Mesenchymal stem cell (in vitro differentiated cells and primary cell): ENCODE measurements around the gene MSL3.

Experiments
- DNase-seq: peaks from one replicate; pipeline ENCODE4 v3.0.0-alpha.2; 2013
- H2AFZ ChIP-seq: one replicate; pipeline ENCODE4 v1.6.1; 2013; ENCODE audit warnings: low read depth, mild to moderate bottlenecking, control low read depth, inconsistent platforms, low read length, moderate library complexity
- H2AK5ac ChIP-seq: 2 replicates; pipeline ENCODE4 v1.6.1; 2013; ENCODE audit warnings: low read length, moderate library complexity, mild to moderate bottlenecking, inconsistent platforms; ENCODE audit not compliant: severe bottlenecking
- H2BK120ac ChIP-seq: one replicate; pipeline ENCODE4 v1.6.1; 2013; ENCODE audit warnings: low read depth, mild to moderate bottlenecking, inconsistent platforms, low read length, moderate library complexity
- H2BK12ac ChIP-seq, 2 experiments: one replicate each; pipeline ENCODE4 v1.6.1; 2013; ENCODE audit warnings: inconsistent platforms in 2 of 2, low read length in 2 of 2, mild to moderate bottlenecking in 2 of 2, moderate library complexity in 2 of 2, control low read depth in 1 of 2
- H2BK15ac ChIP-seq: one replicate; pipeline ENCODE4 v1.6.1; 2013; ENCODE audit warnings: mild to moderate bottlenecking, low read depth, inconsistent platforms; ENCODE audit not compliant: poor library complexity, severe bottlenecking
- H2BK5ac ChIP-seq: 2 replicates; pipeline ENCODE4 v1.6.1; 2013; ENCODE audit warnings: low read depth, mild to moderate bottlenecking, low read length, control low read depth, inconsistent platforms; ENCODE audit not compliant: poor library complexity, severe bottlenecking
- H3K14ac ChIP-seq, 2 experiments: one replicate each; pipeline ENCODE4 v1.6.1; 2013; ENCODE audit warnings: inconsistent platforms in 2 of 2, low read length in 2 of 2, control low read depth in 1 of 2, mild to moderate bottlenecking in 1 of 2, moderate library complexity in 1 of 2
- H3K18ac ChIP-seq, 2 experiments: one replicate each; pipeline ENCODE4 v1.6.1; 2013; ENCODE audit warnings: inconsistent platforms in 2 of 2, low read length in 2 of 2, control low read depth in 1 of 2, low read depth in 1 of 2, mild to moderate bottlenecking in 1 of 2
- H3K23ac ChIP-seq, 2 experiments: one replicate each; pipeline ENCODE4 v1.6.1; 2013; ENCODE audit warnings: inconsistent platforms in 2 of 2, low read length in 2 of 2, mild to moderate bottlenecking in 2 of 2, moderate library complexity in 2 of 2, control low read depth in 1 of 2
- H3K27ac ChIP-seq: 2 replicates; pipeline ENCODE4 v1.5.1; 2013; ENCODE audit warnings: mild to moderate bottlenecking, moderate library complexity, low read length, control low read depth, inconsistent platforms; ENCODE audit not compliant: poor library complexity, severe bottlenecking
- H3K27me3 ChIP-seq, 2 experiments: 2 replicates each; pipeline versions ENCODE4 v1.6.1 to v1.7.0; 2013; ENCODE audit warnings: low read length in 2 of 2, mild to moderate bottlenecking in 2 of 2, moderate library complexity in 2 of 2, control low read depth in 1 of 2, inconsistent platforms in 1 of 2; ENCODE audit not compliant: control insufficient read depth in 1 of 2, insufficient read depth in 1 of 2
- H3K36me3 ChIP-seq, 2 experiments: 2 replicates each; pipeline versions ENCODE4 v1.6.1 to v1.7.0; 2013; ENCODE audit warnings: low read length in 2 of 2, control low read depth in 1 of 2, inconsistent platforms in 1 of 2, low read depth in 1 of 2, mild to moderate bottlenecking in 1 of 2; ENCODE audit not compliant: insufficient read depth in 2 of 2, control insufficient read depth in 1 of 2
- H3K4ac ChIP-seq, 2 experiments: one replicate each; pipeline ENCODE4 v1.6.1; 2013; ENCODE audit warnings: inconsistent platforms in 2 of 2, low read length in 2 of 2, mild to moderate bottlenecking in 2 of 2, moderate library complexity in 2 of 2, control low read depth in 1 of 2, low read depth in 1 of 2
- H3K4me1 ChIP-seq: 2 replicates; pipeline ENCODE4 v1.6.1; 2013; ENCODE audit warnings: low read depth, low read length, control low read depth; ENCODE audit not compliant: control insufficient read depth, insufficient read depth
- H3K4me2 ChIP-seq: 2 replicates; pipeline ENCODE4 v1.6.1; 2013; ENCODE audit warnings: low read length, mild to moderate bottlenecking, inconsistent platforms; ENCODE audit not compliant: poor library complexity, severe bottlenecking
- H3K4me3 ChIP-seq, 2 experiments: 2 replicates each; pipeline versions ENCODE4 v1.5.1 to v1.7.0; 2013; ENCODE audit warnings: low read length in 2 of 2, mild to moderate bottlenecking in 2 of 2, control low read depth in 1 of 2, low read depth in 1 of 2; ENCODE audit not compliant: insufficient read depth in 1 of 2
- H3K79me1 ChIP-seq: replicated peaks from 2 replicates; pipeline ENCODE4 v1.6.1; 2013; ENCODE audit warnings: mild to moderate bottlenecking, control low read depth, low read length, inconsistent platforms; ENCODE audit not compliant: poor library complexity, severe bottlenecking
- H3K9ac ChIP-seq: 2 replicates; pipeline ENCODE4 v1.7.0; 2013; ENCODE audit warnings: mild to moderate bottlenecking, low read length, moderate library complexity
- H3K9me3 ChIP-seq: 2 replicates; pipeline ENCODE4 v1.7.0; 2013; ENCODE audit warnings: mild to moderate bottlenecking, low read length; ENCODE audit not compliant: control insufficient read depth
- H4K8ac ChIP-seq: one replicate; pipeline ENCODE4 v1.6.1; 2013; ENCODE audit warnings: inconsistent platforms, mild to moderate bottlenecking, low read length, moderate library complexity
- H4K91ac ChIP-seq: one replicate; pipeline ENCODE4 v1.6.1; 2013; ENCODE audit warnings: mild to moderate bottlenecking, low read length, inconsistent platforms
- WGBS: methylation state at CpG from one replicate; pipeline ENCODE4 v1.1.7; 2013; ENCODE audit warnings: mixed read lengths; 5-methylcytosine and 5-hydroxymethylcytosine counted together

The MSL3 gene

DNA sequence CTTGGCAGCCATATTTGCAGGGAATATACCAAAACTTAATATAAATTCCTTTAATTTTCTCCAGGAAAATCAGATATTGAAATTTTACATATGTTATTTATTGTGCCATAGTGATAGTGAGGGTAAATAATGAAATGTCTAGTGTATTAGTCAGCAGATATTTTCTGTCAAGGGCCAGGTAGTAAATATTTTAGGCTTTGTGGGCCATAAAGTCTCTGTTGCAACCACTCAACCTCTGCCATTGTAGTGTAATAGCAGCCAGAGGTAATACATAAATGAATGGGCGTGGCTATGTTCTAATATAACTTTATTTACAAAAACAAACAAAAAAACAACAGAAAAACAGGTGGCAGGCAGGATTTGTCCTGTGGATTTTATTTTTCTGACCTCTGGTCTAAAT lies 33.5 kb downstream of the MSL3 start:
- Histone ChIP-seq H3K9me3 (no peaks in the 10 kb centered on the region), H2BK120ac (no peak overlapping the region), H2AK5ac (no peak overlapping the region), H3K18ac (no peak overlapping the region), H2BK5ac (no peak overlapping the region), H3K4ac (no peak overlapping the region), H2BK15ac (no peak overlapping the region), H3K27me3 (no peaks in the 10 kb centered on the region), H4K91ac (no peak overlapping the region), H2AFZ (no peak overlapping the region), H3K4me3 (no peak overlapping the region), H3K4me1 (no peaks in the 10 kb centered on the region), H3K36me3 (no peaks in the 10 kb centered on the region), H2BK12ac (no peak overlapping the region), H3K27ac (no peak overlapping the region), H3K79me1 (no peaks in the 10 kb centered on the region), H3K23ac (no peak overlapping the region), H3K14ac (no peak overlapping the region), H3K9ac (no peak overlapping the region), H4K8ac (no peak overlapping the region), H3K4me2 (no peak overlapping the region)
- WGBS, result no CpG with 5 or more reads among the region's 1 CpG
- DNase-seq, result no peak

DNA sequence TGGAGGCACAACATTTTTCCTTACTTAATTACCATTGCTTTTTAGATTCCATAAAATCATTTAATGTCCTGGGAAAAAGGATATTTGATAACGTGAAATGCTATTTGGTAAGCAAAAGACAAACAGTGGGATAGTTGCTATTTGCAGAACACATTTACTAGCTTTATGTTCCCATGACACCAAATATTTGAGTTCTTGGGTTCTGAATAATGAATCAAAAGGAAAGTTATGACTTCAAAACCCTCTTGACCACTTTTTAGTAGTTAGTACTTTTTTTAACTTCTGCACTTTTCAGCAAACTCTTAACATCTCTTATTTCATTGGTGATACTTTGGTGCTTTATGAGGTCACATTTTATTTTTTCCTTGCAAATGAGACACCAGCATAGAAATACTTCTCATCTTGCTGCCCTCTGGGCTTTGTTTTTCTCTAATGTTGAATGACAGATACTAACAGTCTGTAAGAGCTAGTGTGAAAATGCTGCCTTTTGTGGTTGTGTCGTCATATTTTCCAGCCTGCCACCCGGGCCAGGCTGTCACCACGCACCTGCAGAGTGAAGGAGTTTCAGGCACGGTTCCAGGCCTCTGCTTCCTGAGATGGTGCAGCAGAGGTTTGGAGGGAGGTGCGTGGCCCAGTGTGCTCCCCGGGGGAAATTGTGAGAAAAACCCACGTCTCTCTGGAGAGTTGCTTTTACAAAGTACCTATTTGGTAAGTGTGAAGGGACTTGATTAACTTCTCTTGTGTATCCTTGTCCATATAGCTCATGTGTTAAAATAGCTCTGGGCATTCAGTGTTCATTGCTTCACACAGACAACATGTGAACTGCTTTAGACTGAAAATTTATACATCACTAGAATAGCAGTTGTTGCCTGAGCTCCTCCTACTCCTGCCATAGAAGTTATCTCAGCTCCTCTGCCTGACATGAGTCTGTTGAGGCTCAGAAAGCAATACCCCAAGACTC lies 34.7 kb downstream of the MSL3 start:
- Histone ChIP-seq H2BK5ac (no peak overlapping the region), H2BK12ac (no peak overlapping the region)
- 81% methylated on average over 6 of the region's 8 CpGs for WGBS

DNA sequence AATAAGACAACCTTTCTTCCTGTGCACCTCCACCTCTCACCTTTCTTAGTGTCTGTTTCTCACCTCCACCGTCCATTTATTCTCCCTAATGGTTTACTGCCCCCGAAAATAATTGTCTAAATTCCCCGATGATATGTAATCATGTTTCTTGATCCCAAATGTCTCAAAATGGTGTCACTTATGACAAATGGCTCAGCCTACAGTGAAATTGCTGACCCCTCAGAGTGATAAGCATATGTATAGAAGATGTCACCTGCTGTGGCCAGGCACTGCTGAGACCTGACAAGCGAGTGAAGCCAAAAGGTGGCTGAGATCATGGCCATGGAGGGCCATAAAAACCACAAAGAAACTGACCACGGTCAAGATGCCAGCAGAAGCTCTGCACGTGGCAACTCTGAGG lies 35.7 kb downstream of the MSL3 start:
- no peaks in the 10 kb centered on the region for H3K9me3 ChIP-seq
- no peak overlapping the region for H2BK12ac ChIP-seq
- H3K27me3 ChIP-seq, result no peaks in the 10 kb centered on the region
- no peak overlapping the region for H3K14ac ChIP-seq
- no peak overlapping the region for H3K4me3 ChIP-seq
- no peak overlapping the region for H2AK5ac ChIP-seq
- H3K23ac ChIP-seq, result no peak overlapping the region
- H4K91ac ChIP-seq, result no peak overlapping the region
- no peaks in the 10 kb centered on the region for H3K4me1 ChIP-seq
- H2BK5ac ChIP-seq, result no peak overlapping the region
- H3K4me2 ChIP-seq, result no peak overlapping the region
- 70% methylated on average over 6 of the region's 6 CpGs for WGBS
- no peak overlapping the region for H3K18ac ChIP-seq
- no peak for DNase-seq
- no peaks in the 10 kb centered on the region for H3K36me3 ChIP-seq
- no peak overlapping the region for H2BK15ac ChIP-seq
- no peak overlapping the region for H3K4ac ChIP-seq
- no peak overlapping the region for H3K27ac ChIP-seq
- no peak overlapping the region for H2AFZ ChIP-seq
- H3K79me1 ChIP-seq, result no peaks in the 10 kb centered on the region
- H2BK120ac ChIP-seq, result no peak overlapping the region
- no peak overlapping the region for H3K9ac ChIP-seq
- H4K8ac ChIP-seq, result no peak overlapping the region

More for the DNA sequence above, 34.7 kb downstream of the MSL3 start:
- Histone ChIP-seq H3K27ac (no peak overlapping the region), H3K23ac (no peak overlapping the region), H3K4me2 (no peak overlapping the region), H2AFZ (no peak overlapping the region), H3K14ac (no peak overlapping the region), H4K91ac (no peak overlapping the region), H3K36me3 (no peaks in the 10 kb centered on the region), H3K27me3 (no peaks in the 10 kb centered on the region), H2BK15ac (no peak overlapping the region), H2BK120ac (no peak overlapping the region), H2AK5ac (no peak overlapping the region), H3K4me3 (no peak overlapping the region), H4K8ac (no peak overlapping the region), H3K9ac (no peak overlapping the region), H3K18ac (no peak overlapping the region), H3K4me1 (no peaks in the 10 kb centered on the region), H3K79me1 (no peaks in the 10 kb centered on the region), H3K4ac (no peak overlapping the region), H3K9me3 (no peaks in the 10 kb centered on the region)
- DNase-seq, result no peak

DNA sequence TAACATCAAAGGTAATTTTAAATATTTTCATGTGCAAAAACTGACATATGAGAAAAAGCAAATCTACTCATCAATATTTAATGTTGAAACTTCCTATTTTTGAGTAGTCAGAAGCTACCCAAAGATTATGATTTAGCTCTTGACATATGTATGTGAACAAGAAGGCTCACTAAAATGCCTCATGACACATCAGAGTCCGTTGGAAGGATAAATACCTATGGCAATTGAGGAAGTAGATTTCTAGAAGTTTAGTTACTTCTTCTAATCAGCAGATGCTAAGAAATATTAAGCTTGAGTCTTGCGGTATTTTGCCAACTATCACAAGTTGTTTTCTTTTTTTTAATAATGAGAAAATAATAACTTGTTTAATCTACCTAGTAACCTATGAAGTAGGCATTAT lies 55.3 kb downstream of the MSL3 start:
- no peak overlapping the region for H3K4me3 ChIP-seq

More for the DNA sequence above, 55.3 kb downstream of the MSL3 start:
- no peak overlapping the region for H2AK5ac ChIP-seq
- H3K9ac ChIP-seq, result no peak overlapping the region
- H3K23ac ChIP-seq, result no peak overlapping the region
- H3K9me3 ChIP-seq, result no peaks in the 10 kb centered on the region
- H4K91ac ChIP-seq, result no peak overlapping the region
- H2BK15ac ChIP-seq, result no peak overlapping the region
- H3K4me2 ChIP-seq, result no peak overlapping the region
- no peak overlapping the region for H2BK120ac ChIP-seq
- no peak overlapping the region for H3K18ac ChIP-seq
- H3K27ac ChIP-seq, result no peak overlapping the region
- H4K8ac ChIP-seq, result no peak overlapping the region
- no peak overlapping the region for H2BK5ac ChIP-seq
- DNase-seq, result no peak
- H3K79me1 ChIP-seq, result no peaks in the 10 kb centered on the region
- no peak overlapping the region for H2AFZ ChIP-seq
- no peak overlapping the region for H3K14ac ChIP-seq
- H2BK12ac ChIP-seq, result no peak overlapping the region
- no peaks in the 10 kb centered on the region for H3K36me3 ChIP-seq
- no peaks in the 10 kb centered on the region for H3K4me1 ChIP-seq
- no CpG with 5 or more reads among the region's 2 CpGs for WGBS
- H3K27me3 ChIP-seq, result peaks cover 0 to 2% of the 10 kb centered on the region in 2 experiments
- no peak overlapping the region for H3K4ac ChIP-seq
